ENCODE data around the gene DBH.

DBH gene

DNA sequence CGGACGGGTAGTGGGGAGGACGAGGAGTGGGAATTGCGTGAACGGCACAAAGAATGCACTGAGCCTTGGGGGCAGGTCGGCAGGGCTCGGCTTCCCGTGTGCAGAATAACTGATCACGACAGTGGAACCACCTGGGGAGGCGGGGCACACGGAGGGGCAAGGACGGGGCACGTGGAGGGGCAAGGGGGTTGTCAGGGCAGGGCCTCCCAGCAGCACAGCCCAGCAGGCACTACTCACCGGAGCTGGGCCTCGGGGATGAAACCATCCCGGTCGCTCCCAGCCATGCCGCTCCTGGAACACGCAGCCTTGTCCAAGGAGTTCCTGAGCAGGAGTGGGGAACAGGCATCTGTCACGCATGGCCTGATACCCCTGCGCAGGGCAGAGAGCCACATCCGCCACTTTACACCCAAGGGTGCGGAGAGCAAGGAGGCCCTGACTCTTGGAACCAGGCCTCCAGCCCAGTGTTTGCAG is 68.6 kb downstream of the DBH start:
- DNase-seq, result no peak

DNA sequence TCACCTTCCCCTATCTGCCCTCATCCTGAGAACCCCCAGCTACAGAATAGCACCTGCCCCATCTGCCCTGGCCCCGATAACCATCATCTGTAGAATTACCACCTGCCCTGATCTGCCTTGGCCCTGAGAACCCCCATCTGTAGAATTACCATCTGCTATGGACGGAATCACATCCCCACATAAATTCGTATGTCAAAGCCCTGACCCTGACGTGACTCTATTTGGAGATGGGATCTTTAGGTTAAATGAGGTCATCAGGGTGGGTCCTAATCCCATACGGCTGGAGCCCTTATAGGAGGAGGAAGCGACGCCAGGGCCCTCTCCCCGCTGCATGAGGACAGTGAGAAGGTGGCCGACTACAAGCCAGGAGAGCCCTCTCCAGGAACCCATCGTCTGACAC is 69.4 kb downstream of the DBH start:
- DNase-seq, result no peak

DNA sequence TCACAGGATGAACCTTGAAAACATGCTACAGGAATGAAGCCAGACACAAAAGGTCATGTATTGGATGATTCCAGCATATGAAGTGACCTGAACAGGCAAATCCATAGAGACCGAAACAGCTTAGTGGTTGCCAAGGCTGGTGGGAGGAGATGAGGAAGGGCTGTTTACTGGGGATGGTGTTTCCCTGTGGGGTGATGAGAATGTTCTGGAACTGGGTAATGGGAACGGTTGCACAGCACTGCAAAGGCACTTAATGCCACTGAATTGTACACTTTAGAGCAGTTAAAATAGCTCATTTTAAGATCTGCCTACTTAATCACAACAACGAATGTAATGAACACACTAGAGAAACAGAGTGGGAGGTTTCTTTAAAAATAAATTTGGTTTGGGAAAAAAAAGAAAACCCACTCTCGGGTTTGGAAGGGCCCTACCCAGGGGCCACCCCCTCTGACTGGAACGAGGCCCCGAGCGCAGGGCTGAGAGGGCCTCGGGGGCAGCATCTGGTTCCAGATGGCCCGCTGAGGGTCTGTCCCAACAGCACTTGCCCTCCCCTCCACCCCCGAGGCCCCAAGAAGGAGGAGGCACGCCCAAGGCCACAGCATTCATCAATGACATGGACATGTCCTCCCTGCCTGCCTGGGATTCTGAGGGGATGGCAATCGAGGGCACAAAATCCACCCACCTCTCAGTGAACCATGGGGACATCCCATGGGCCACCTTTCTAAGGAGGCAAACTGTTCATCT is 70.3 kb downstream of the DBH start:
- DNase-seq, result no peak

DNA sequence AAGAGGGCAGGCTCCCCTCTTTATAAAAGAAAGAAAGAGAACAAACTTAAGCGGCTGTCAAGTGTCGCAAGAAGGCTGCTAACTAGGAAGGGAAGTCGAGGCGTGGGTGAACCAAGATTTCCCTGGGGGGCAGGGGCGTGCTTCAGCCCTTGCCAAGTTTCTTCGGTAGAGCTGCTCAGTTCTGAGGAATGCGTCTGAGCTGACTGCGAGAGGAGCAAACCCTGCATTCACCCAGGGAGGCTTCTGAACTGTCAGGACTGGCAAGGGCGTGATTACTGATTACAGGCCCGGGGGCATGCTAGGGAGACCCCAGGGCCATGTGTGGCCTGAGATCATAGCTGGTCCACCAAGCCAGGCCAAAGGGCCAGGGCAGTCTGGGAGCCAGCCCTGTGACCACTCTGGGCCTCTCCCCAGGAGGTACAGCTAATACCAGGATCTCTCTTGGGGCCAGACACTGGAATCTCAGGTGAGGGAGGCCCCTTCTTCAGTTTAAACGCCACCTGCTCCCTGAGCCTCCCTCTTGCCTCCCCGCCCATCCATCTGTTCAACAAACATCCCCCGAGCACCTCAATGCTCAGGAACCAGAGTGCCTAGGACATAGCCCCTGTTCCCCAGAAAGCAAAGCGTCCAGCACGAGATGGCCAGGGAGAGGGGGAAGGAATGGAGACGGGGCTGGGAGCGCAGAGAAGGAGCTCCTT is 71.1 kb downstream of the DBH start:
- DNase-seq, result no peak

DNA sequence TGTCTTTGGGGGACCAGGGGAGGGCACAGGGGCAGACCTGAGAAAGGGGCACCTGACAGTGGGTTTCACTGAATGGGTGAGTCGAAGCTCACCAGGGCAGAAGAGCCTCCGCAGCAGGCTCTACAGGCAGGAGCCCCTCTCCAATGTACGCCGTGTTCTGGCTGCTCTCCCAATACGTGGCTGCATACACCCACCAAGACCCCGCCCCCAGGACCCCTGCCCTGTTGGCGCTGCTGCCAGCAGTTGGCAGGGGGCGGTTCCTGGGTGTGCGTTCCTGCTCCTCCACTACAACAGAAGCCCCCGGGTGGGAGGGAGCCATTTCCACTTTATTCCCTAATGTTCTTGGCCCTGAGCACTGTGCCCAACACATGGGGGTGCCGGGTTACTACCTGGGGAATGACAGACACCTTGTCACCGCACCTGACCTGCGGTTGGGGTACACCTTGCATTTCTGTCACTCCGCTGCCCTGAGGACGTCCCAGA is 71.6 kb downstream of the DBH start:
- no peak for DNase-seq

DNA sequence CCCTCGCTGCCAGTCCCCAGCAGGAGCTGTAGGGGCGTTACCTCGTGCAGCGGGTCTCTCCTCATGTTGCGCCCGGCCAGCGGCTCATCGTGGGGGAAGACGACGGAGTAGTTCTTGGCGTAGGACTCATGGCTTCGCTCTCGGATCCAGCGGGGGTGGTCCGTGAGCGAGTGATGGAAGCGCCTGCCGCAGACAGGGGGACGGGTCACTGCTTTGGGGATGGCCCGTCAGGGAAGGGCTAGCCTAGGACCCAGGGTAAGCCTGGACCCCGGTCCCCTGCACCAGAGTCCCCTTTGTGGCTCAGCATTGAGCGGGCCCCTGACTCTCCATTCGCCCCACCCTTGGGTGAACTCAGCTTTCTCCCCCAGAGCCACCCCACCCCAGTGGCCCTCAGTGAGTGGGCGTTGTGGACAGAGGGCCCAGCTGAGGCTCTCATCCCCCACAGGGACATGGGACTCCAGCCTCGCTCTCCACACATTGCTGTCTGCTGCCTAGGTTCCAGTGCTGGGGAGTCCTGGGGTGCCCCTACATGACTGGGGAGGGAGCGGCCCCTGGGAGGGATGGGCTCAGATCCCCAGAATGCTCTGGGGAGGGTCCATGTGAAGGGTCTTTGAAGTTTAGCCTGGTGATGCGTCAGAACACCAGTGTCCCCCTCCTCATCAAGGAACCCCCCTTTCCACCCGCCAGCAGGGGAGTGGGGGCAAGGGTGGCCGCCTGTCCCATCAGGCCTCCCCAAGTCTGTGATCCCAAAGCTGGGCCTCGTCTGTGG is 72.3 kb downstream of the DBH start:
- no peak for DNase-seq

All from activated effector memory CD4-positive, alpha-beta T cell treated with Interleukin-2 at 50 U/mL for 16 hours (primary cell).